ENCODE results near the gene DNAH5.

Gene DNAH5

GRCh38 chr5:13939638-13940037 is 4.8 kb downstream of the DNAH5 start:
- DNase-seq (ENCODE audit: low read depth, low spot score): no peak

- no peak for DNase-seq (ENCODE audit: low read depth, low spot score)
Observed at GRCh38 chr5:13934921-13935320, 9.6 kb downstream of the DNAH5 start.

GRCh38 chr5:13934125-13934524 is 10.4 kb downstream of the DNAH5 start:
- no peak for DNase-seq (ENCODE audit: low read depth, low spot score)

- no peak for DNase-seq (ENCODE audit: low read depth, low spot score)
Observed at GRCh38 chr5:13932561-13932960, 11.9 kb downstream of the DNAH5 start.

GRCh38 chr5:13932011-13932410 is 12.5 kb downstream of the DNAH5 start:
- no peak for DNase-seq (ENCODE audit: low read depth, low spot score)

- DNase-seq (ENCODE audit: low read depth, low spot score): no peak
Observed at GRCh38 chr5:13930541-13931171, 13.8 kb downstream of the DNAH5 start.

GRCh38 chr5:13926731-13927130 is 17.8 kb downstream of the DNAH5 start:
- no peak for DNase-seq (ENCODE audit: low read depth, low spot score)

GRCh38 chr5:13921578-13921977 is 22.9 kb downstream of the DNAH5 start:
- DNase-seq (ENCODE audit: low read depth, low spot score): no peak

- no peak for DNase-seq (ENCODE audit: low read depth, low spot score)
Observed at GRCh38 chr5:13919786-13920185, 24.7 kb downstream of the DNAH5 start.

- no peak for DNase-seq (ENCODE audit: low read depth, low spot score)
Observed at GRCh38 chr5:13919087-13919486, 25.4 kb downstream of the DNAH5 start.

- no peak for DNase-seq (ENCODE audit: low read depth, low spot score)
Observed at GRCh38 chr5:13917061-13917460, 27.4 kb downstream of the DNAH5 start.

GRCh38 chr5:13913962-13914361 is 30.5 kb downstream of the DNAH5 start:
- DNase-seq (ENCODE audit: low read depth, low spot score): no peak

GRCh38 chr5:13910637-13911288 is 33.7 kb downstream of the DNAH5 start:
- DNase-seq (ENCODE audit: low read depth, low spot score): no peak

- DNase-seq (ENCODE audit: low read depth, low spot score): no peak
Observed at GRCh38 chr5:13910201-13910600, 34.3 kb downstream of the DNAH5 start.

- DNase-seq (ENCODE audit: low read depth, low spot score): no peak
Observed at GRCh38 chr5:13909271-13909670, 35.2 kb downstream of the DNAH5 start.

GRCh38 chr5:13898569-13898968 is 45.9 kb downstream of the DNAH5 start:
- DNase-seq (ENCODE audit: low read depth, low spot score): no peak

- no peak for DNase-seq (ENCODE audit: low read depth, low spot score)
Observed at GRCh38 chr5:13878357-13878756, 66.1 kb downstream of the DNAH5 start.

- no peak for DNase-seq (ENCODE audit: low read depth, low spot score)
Observed at GRCh38 chr5:13866792-13867191, 77.7 kb downstream of the DNAH5 start.

GRCh38 chr5:13865312-13865711 is 79.2 kb downstream of the DNAH5 start:
- DNase-seq (ENCODE audit: low read depth, low spot score): no peak

GRCh38 chr5:13860146-13860545 is 84.3 kb downstream of the DNAH5 start:
- DNase-seq (ENCODE audit: low read depth, low spot score): no peak

- no peak for DNase-seq (ENCODE audit: low read depth, low spot score)
Observed at GRCh38 chr5:13859270-13860065, 85.0 kb downstream of the DNAH5 start.

- DNase-seq (ENCODE audit: low read depth, low spot score): no peak
Observed at GRCh38 chr5:13843175-13843846, 101.2 kb downstream of the DNAH5 start.

Measured in smooth muscle cell of the brain vasculature (primary cell).